ENCODE results near the gene ITGAL.

DNA sequence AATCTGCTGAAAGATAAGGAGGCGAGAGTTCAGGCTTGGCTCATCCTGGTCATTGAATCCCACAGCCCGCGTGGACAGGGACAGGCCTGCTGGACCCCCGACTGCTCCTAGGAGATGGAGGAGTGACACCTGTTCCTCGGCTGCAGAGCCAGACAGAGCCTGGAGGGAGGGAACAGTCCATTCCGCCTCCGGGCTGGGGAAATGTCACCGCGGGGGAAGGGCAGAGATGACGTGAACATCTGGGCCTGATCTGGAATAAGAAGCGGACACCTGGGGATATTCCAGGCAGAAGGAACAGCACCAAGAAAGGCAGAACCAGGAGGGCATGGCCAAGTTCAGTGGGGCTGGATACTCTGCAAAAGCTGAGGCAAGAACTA is 60.6 kb downstream of the ITGAL start:
- TF ChIP-seq, protein P1, sequence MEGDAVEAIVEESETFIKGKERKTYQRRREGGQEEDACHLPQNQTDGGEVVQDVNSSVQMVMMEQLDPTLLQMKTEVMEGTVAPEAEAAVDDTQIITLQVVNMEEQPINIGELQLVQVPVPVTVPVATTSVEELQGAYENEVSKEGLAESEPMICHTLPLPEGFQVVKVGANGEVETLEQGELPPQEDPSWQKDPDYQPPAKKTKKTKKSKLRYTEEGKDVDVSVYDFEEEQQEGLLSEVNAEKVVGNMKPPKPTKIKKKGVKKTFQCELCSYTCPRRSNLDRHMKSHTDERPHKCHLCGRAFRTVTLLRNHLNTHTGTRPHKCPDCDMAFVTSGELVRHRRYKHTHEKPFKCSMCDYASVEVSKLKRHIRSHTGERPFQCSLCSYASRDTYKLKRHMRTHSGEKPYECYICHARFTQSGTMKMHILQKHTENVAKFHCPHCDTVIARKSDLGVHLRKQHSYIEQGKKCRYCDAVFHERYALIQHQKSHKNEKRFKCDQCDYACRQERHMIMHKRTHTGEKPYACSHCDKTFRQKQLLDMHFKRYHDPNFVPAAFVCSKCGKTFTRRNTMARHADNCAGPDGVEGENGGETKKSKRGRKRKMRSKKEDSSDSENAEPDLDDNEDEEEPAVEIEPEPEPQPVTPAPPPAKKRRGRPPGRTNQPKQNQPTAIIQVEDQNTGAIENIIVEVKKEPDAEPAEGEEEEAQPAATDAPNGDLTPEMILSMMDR (IDR thresholded peaks at IDR 0.05; ENCODE audit: extremely low read depth in 1 of 2, insufficient read depth in 1 of 2, low read depth in 1 of 2, low read length in 2 of 2) = no peak
- TF ChIP-seq, protein P2, sequence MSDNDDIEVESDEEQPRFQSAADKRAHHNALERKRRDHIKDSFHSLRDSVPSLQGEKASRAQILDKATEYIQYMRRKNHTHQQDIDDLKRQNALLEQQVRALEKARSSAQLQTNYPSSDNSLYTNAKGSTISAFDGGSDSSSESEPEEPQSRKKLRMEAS (IDR thresholded peaks at IDR 0.05; ENCODE audit: insufficient read depth, insufficient read length) = no peak
- TF ChIP-seq POLR2A (IDR thresholded peaks at IDR 0.05; ENCODE audit: low read depth, low read length) = no peak
- no peak for TF ChIP-seq EZH2 (IDR thresholded peaks at IDR 0.05; ENCODE audit: borderline replicate concordance, low read depth, low read length, severe bottlenecking)
- TF ChIP-seq POLR2AphosphoS5 (IDR thresholded peaks at IDR 0.05; ENCODE audit: insufficient read depth, low read depth, low read length) = no peak
- TF ChIP-seq FOS (IDR thresholded peaks at IDR 0.05; ENCODE audit: borderline replicate concordance, insufficient read depth, low read length) = no peak

Measured in endothelial cell of umbilical vein (primary cell).